H1 (cell line): ENCODE results near the gene CKS1B. TPM values are rescaled to one million over a fixed set of nuclear protein-coding genes. Genes with fewer than 3 reads are reported as not detected.

Experiments used
- CTCF ChIA-PET: fragments of 300-600 bp; sonication (Branson Sonifier 250); formaldehyde crosslinking; loops from one replicate; lab custom pipeline; 2021; ENCODE audit not compliant: partially characterized antibody; lab: Charles Lee
- POLR2A ChIA-PET: fragments of 300-600 bp; sonication (Branson Sonifier 250); formaldehyde crosslinking; loops from one replicate; lab custom pipeline; 2021; ENCODE audit warnings: inconsistent platforms; ENCODE audit not compliant: partially characterized antibody; lab: Charles Lee
- DNase-seq, 2 experiments: peaks; one replicate each; pipeline versions ENCODE4 v3.0.0 to v3.0.0-alpha.2; 2010 to 2022; ENCODE audit warnings: low spot score in 2 of 2, low read depth in 1 of 2, mixed read lengths in 1 of 2
- FAIRE-seq: peaks from 2 replicates; lab custom pipeline; 2011; peaks lifted over from hg19 to GRCh38; lab: Jason Lieb, UNC
- H2AFZ ChIP-seq: 2 replicates; pipeline ENCODE4 v1.8.1; 2012; ENCODE audit warnings: low read length, inconsistent platforms
- H2AK5ac ChIP-seq: 2 replicates; pipeline ENCODE4 v1.6.1; 2013; ENCODE audit warnings: low read depth, low read length
- H2BK120ac ChIP-seq: replicated peaks from 2 replicates; pipeline ENCODE3; 2013; ENCODE audit warnings: low read depth, low read length, inconsistent platforms
- H2BK12ac ChIP-seq: 2 replicates; pipeline ENCODE4 v1.6.1; 2013; ENCODE audit warnings: low read depth, low read length
- H2BK15ac ChIP-seq: 2 replicates; pipeline ENCODE4 v1.6.1; 2013; ENCODE audit warnings: low read length
- H2BK20ac ChIP-seq: 2 replicates; pipeline ENCODE4 v1.6.1; 2013; ENCODE audit warnings: low read length
- H2BK5ac ChIP-seq: 2 replicates; pipeline ENCODE4 v1.6.1; 2013; ENCODE audit warnings: low read depth, low read length
- H3K14ac ChIP-seq: 2 replicates; pipeline ENCODE4 v1.6.1; 2013; ENCODE audit warnings: inconsistent platforms; ENCODE audit not compliant: insufficient read length
- H3K18ac ChIP-seq: 2 replicates; pipeline ENCODE4 v1.6.1; 2013; ENCODE audit warnings: low read length; ENCODE audit errors: extremely low read depth
- H3K23ac ChIP-seq: 2 replicates; pipeline ENCODE4 v1.6.1; 2013; ENCODE audit warnings: inconsistent platforms; ENCODE audit not compliant: insufficient read length
- H3K23me2 ChIP-seq: 2 replicates; pipeline ENCODE4 v1.6.1; 2013; ENCODE audit warnings: low read depth, low read length
- H3K27ac ChIP-seq: 2 replicates; pipeline ENCODE4 v1.6.1; 2011; ENCODE audit warnings: low read depth, low read length, inconsistent platforms
- H3K27me3 ChIP-seq, 4 experiments: replicated peaks in 1 of 4; 1 replicate in 1 of 4; 2 replicates in 3 of 4; pipeline versions ENCODE4 v1.6.1 to v1.8.1; 2011 to 2013; ENCODE audit warnings: low read length in 3 of 4, mild to moderate bottlenecking in 3 of 4, inconsistent platforms in 2 of 4, mixed read lengths in 2 of 4, moderate library complexity in 1 of 4; ENCODE audit not compliant: control insufficient read depth in 3 of 4, insufficient read depth in 3 of 4; ENCODE audit errors: extremely low read depth in 1 of 4
- H3K36me3 ChIP-seq, 4 experiments: 2 replicates each; pipeline versions ENCODE4 v1.6.1 to v1.8.1; 2011 to 2013; ENCODE audit warnings: mild to moderate bottlenecking in 4 of 4, low read length in 3 of 4, moderate library complexity in 2 of 4, control low read depth in 1 of 4, inconsistent platforms in 1 of 4; ENCODE audit not compliant: insufficient read depth in 4 of 4, control insufficient read depth in 2 of 4
- H3K4ac ChIP-seq: replicated peaks from 2 replicates; pipeline ENCODE3; 2013; ENCODE audit warnings: low read length, low read depth, mixed read lengths, inconsistent platforms; ENCODE audit not compliant: insufficient read length
- H3K4me1 ChIP-seq, 4 experiments: replicated peaks in 1 of 4; 1 replicate in 1 of 4; 2 replicates in 3 of 4; pipeline versions ENCODE4 v1.6.1 to v1.8.1; 2011 to 2013; ENCODE audit warnings: low read length in 3 of 4, inconsistent platforms in 2 of 4, mixed read lengths in 1 of 4; ENCODE audit not compliant: insufficient read depth in 4 of 4, control insufficient read depth in 3 of 4
- H3K4me2 ChIP-seq, 2 experiments: 2 replicates each; pipeline versions ENCODE4 v1.6.1 to v1.8.1; 2011 to 2013; ENCODE audit warnings: low read depth in 2 of 2, low read length in 2 of 2, control low read depth in 1 of 2, inconsistent platforms in 1 of 2, mild to moderate bottlenecking in 1 of 2; ENCODE audit not compliant: insufficient read depth in 1 of 2
- H3K4me3 ChIP-seq, 4 experiments: fragments of 200-600, 300-600 bp in 1 of 4; sonication (generic), shearing (Covaris generic), sonication (Bioruptor Twin) in 1 of 4; 2 replicates each; pipeline versions ENCODE4 v1.5.1 to v1.8.1; 2011 to 2016; ENCODE audit warnings: low read length in 4 of 4, low read depth in 3 of 4, control low read depth in 2 of 4, inconsistent platforms in 2 of 4, mild to moderate bottlenecking in 2 of 4, mixed read lengths in 1 of 4, moderate library complexity in 1 of 4; ENCODE audit not compliant: insufficient read depth in 2 of 4; ENCODE audit errors: extremely low read depth in 1 of 4
- H3K56ac ChIP-seq: replicated peaks from 2 replicates; pipeline ENCODE3; 2013; ENCODE audit warnings: low read depth, mild to moderate bottlenecking, mixed read lengths, low read length, inconsistent platforms; ENCODE audit not compliant: insufficient read length
- H3K79me1 ChIP-seq: 2 replicates; pipeline ENCODE4 v1.6.1; 2013; ENCODE audit warnings: low read depth, low read length, control low read depth
- H3K79me2 ChIP-seq, 2 experiments: 2 replicates each; pipeline versions ENCODE4 v1.6.1 to v1.8.1; 2012 to 2013; ENCODE audit warnings: low read length in 2 of 2, mild to moderate bottlenecking in 2 of 2, inconsistent platforms in 1 of 2; ENCODE audit not compliant: insufficient read depth in 2 of 2, control insufficient read depth in 1 of 2
- H3K9ac ChIP-seq, 4 experiments: replicated peaks in 1 of 4; 1 replicate in 1 of 4; 2 replicates in 3 of 4; pipeline versions ENCODE4 v1.6.1 to v1.8.1; 2011 to 2013; ENCODE audit warnings: low read depth in 3 of 4, low read length in 3 of 4, control low read depth in 2 of 4, mild to moderate bottlenecking in 2 of 4, moderate library complexity in 2 of 4, inconsistent platforms in 1 of 4; ENCODE audit errors: extremely low read depth in 1 of 4
- H3K9me3 ChIP-seq, 2 experiments: 2 replicates each; pipeline versions ENCODE4 v1.6.1 to v1.8.1; 2012 to 2013; ENCODE audit warnings: mild to moderate bottlenecking in 2 of 2, moderate library complexity in 2 of 2, control low read depth in 1 of 2, inconsistent platforms in 1 of 2, low read depth in 1 of 2, low read length in 1 of 2, mixed read lengths in 1 of 2; ENCODE audit not compliant: insufficient read depth in 2 of 2
- H4K20me1 ChIP-seq, 2 experiments: replicated peaks in 1 of 2; 2 replicates each; pipeline versions ENCODE3 to v1.8.1; 2011 to 2013; ENCODE audit warnings: inconsistent platforms in 2 of 2, low read length in 2 of 2, mild to moderate bottlenecking in 1 of 2; ENCODE audit not compliant: insufficient read depth in 2 of 2, control insufficient read depth in 1 of 2
- H4K5ac ChIP-seq: 2 replicates; pipeline ENCODE4 v1.6.1; 2013; ENCODE audit warnings: low read length, low read depth, mixed read lengths, inconsistent platforms; ENCODE audit not compliant: insufficient read length
- H4K8ac ChIP-seq: 2 replicates; pipeline ENCODE4 v1.8.0; 2013; ENCODE audit warnings: mild to moderate bottlenecking, moderate library complexity, low read length, inconsistent platforms; ENCODE audit not compliant: insufficient read depth; ENCODE audit errors: extremely low read depth
- H4K91ac ChIP-seq: replicated peaks from 2 replicates; pipeline ENCODE3; 2013; ENCODE audit warnings: low read length, mixed read lengths, inconsistent platforms; ENCODE audit not compliant: insufficient read length
- BCL11A ChIP-seq, 2 experiments: IDR thresholded peaks; one replicate each; pipeline ENCODE4 v1.6.1; 2011; ENCODE audit warnings: low read depth in 2 of 2, low read length in 2 of 2, mild to moderate bottlenecking in 2 of 2
- CEBPB ChIP-seq: IDR thresholded peaks from 2 replicates; pipeline ENCODE4 v1.6.1; 2012; ENCODE audit warnings: low read depth, low read length
- GABPA ChIP-seq: IDR thresholded peaks from 2 replicates; pipeline ENCODE4 v1.6.1; 2011; ENCODE audit warnings: mild to moderate bottlenecking, low read length, moderate library complexity, borderline replicate concordance; ENCODE audit not compliant: insufficient read depth
- GTF2F1 ChIP-seq: IDR thresholded peaks from 2 replicates; pipeline ENCODE4 v1.6.1; 2012; ENCODE audit warnings: low read depth, low read length, improper control_type of control experiment, borderline replicate concordance
- KDM1A ChIP-seq: fragments of 200-600, 300-600 bp; sonication (generic); IDR thresholded peaks from 2 replicates; pipeline ENCODE4 v1.7.1; 2016; ENCODE audit warnings: mild to moderate bottlenecking, low read length, borderline replicate concordance
- MAX ChIP-seq: IDR thresholded peaks from 2 replicates; pipeline ENCODE4 v1.6.1; 2012; ENCODE audit warnings: inconsistent platforms
- POU5F1 ChIP-seq: IDR thresholded peaks from 2 replicates; pipeline ENCODE4 v1.6.1; 2011; ENCODE audit warnings: low read depth, mild to moderate bottlenecking, low read length, moderate library complexity
- SP4 ChIP-seq: IDR thresholded peaks from 2 replicates; pipeline ENCODE4 v1.6.1; 2012; ENCODE audit warnings: low read length, inconsistent platforms
- TAF7 ChIP-seq: optimal IDR thresholded peaks from 2 replicates; pipeline ENCODE3; 2011; ENCODE audit warnings: low read depth, mild to moderate bottlenecking, inconsistent platforms, low read length, moderate library complexity, borderline replicate concordance
- TCF12 ChIP-seq: IDR thresholded peaks from 2 replicates; pipeline ENCODE4 v1.6.1; 2011; ENCODE audit warnings: low read depth, mild to moderate bottlenecking, low read length
- WGBS, 2 experiments: shearing (Covaris generic) in 1 of 2; methylation state at CpG; one replicate each; pipeline versions ENCODE4 v1.1.6 to v1.1.7; 2013 to 2015; ENCODE audit warnings: low lambda C conversion rate in 2 of 2, mixed read lengths in 2 of 2, inconsistent platforms in 1 of 2, low coverage in 1 of 2, missing lambda C conversion rate in 1 of 2; ENCODE audit not compliant: insufficient replicate concordance in 2 of 2, insufficient coverage in 1 of 2, insufficient read length in 1 of 2; ENCODE audit errors: extremely low coverage in 1 of 2, missing lambda C conversion rate in 1 of 2; 5-methylcytosine and 5-hydroxymethylcytosine counted together
- polyA plus RNA-seq, 7 experiments: library from polyadenylated mRNA; depleted of rRNA in 3 of 7; stranded (reverse) in 5 of 7; unstranded in 2 of 7; fragments of >200 nt in 5 of 7; fragments of 200-250 nt in 2 of 7; gene quantifications; 1 replicate in 5 of 7; 2 replicates in 1 of 7; 4 replicates in 1 of 7; pipeline versions ENCODE4 v1.2.1 to v1.2.3, GENCODE V29; 2011 to 2013; ENCODE audit warnings: missing spikeins in 2 of 7, mixed read lengths in 2 of 7
- total RNA-seq: library from RNA; stranded (reverse); fragmentation: NEBNext Ultra II Directional; extraction: Animal tissue kit (Norgen Biotek cat#: 25700); gene quantifications from 2 replicates; pipeline ENCODE4 v1.2.1, GENCODE V29; 2021

Gene CKS1B
- total and polyA plus RNA-seq, 2 of the 8 experiments (the other 6 are each of a cell fraction or from before 2014, with no cell fraction given), result 294 to 1,025 TPM

- H4K91ac ChIP-seq, result no peak overlapping the region
- H3K36me3 ChIP-seq, result no peaks in the 10 kb centered on the region
- H3K9ac ChIP-seq, result no peak overlapping the region
- no peak overlapping the region for H2AK5ac ChIP-seq
- no peaks in the 10 kb centered on the region for H3K79me2 ChIP-seq
- no peak for FAIRE-seq
- H4K5ac ChIP-seq, result no peak overlapping the region
- WGBS, 2 experiments, result 93% methylated on average over 4 of the region's 4 CpGs; no CpG with 5 or more reads in 1 of the 2 experiments
- H2BK20ac ChIP-seq, result no peak overlapping the region
- H3K4me3 ChIP-seq, result no peak overlapping the region
- no peak overlapping the region for H4K8ac ChIP-seq
- no peak overlapping the region for H2BK120ac ChIP-seq
- peaks cover 0 to 8% (median under 1%) of the 10 kb centered on the region in 4 experiments; a peak in 4 of 7 replicates for H3K4me1 ChIP-seq
- no peak overlapping the region for H3K18ac ChIP-seq
- TF ChIP-seq BCL11A (IDR thresholded peaks at IDR 0.05; ENCODE audit: low read depth in 2 of 2, low read length in 2 of 2), result no peak
- no peak for TF ChIP-seq KDM1A
- no peak for TF ChIP-seq TAF7
- TF ChIP-seq GTF2F1, result no peak
- TF ChIP-seq MAX, result no peak
- no peak for TF ChIP-seq TCF12
- TF ChIP-seq GABPA, result no peak
- TF ChIP-seq CEBPB, result no peak
- no peak for TF ChIP-seq SP4
- TF ChIP-seq POU5F1, result no peak
- H2BK12ac ChIP-seq, result no peak overlapping the region
- H3K23ac ChIP-seq, result no peak overlapping the region
- no peaks in the 10 kb centered on the region for H3K79me1 ChIP-seq
- peaks cover 0 to 3% (median under 1%) of the 10 kb centered on the region in 4 experiments; a peak in 1 of 7 replicates for H3K27me3 ChIP-seq
- ChIA-PET CTCF (interaction anchor here (1.2 to 18.6 kb wide), 6 partner anchors 9 to 145 kb away, joined by 3 to 354 read pairs (median 71); partner anchors contain the start of genes ADAM15, EFNA4, LENEP and ZBTB7B), POLR2A (interaction anchor here (0.7 to 7.4 kb wide), 8 partner anchors 8 to 62 kb away, joined by 3 to 60 read pairs (median 3); partner anchors contain the start of genes DCST1, DCST2 and FLAD1)
- no peak overlapping the region for H2BK15ac ChIP-seq
- H3K4me2 ChIP-seq, result no peak overlapping the region
- no peak overlapping the region for H2AFZ ChIP-seq
- H3K9me3 ChIP-seq, result no peaks in the 10 kb centered on the region
- H3K14ac ChIP-seq, result no peak overlapping the region
- H3K4ac ChIP-seq, result no peak overlapping the region
- no peak overlapping the region for H3K56ac ChIP-seq
- no peak overlapping the region for H2BK5ac ChIP-seq
- no peaks in the 10 kb centered on the region for H3K23me2 ChIP-seq
- no peaks in the 10 kb centered on the region for H4K20me1 ChIP-seq
- no peak overlapping the region for H3K27ac ChIP-seq
- DNase-seq, result no peak
Measured at GRCh38 chr1:155022927-155023236, 48.4 kb downstream of the CKS1B start.
